ENCODE results near the gene VPS13D. TPM values are rescaled to one million over a fixed set of nuclear protein-coding genes. Genes with fewer than 3 reads are reported as not detected.

VPS13D gene
- total RNA-seq, 2 donors from 2014 or later: 54.0 to 63.3 TPM

DNA sequence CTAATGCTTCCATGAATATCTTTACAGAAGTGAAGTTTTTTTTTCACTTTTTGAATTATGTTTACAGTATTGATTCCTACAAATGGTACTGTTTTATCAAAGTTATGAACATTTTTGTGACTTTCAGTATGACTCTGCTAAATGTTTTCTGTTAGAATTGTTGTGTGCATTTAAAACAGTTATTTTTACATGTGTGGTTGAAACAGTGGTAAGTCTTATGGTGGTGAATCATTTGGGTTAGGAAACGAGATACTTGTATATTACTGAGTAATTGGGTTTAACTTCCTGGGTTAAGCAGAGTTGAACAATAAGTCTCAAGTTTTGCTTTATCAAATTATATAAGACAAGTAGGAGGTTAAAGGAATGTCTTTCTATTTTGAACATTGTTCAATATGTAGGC, 66.8 kb downstream of the VPS13D start:
- WGBS, 2 donors: 72 to 78% methylated on average over 1 of the region's 1 CpG
- peaks cover 0 to 11% of the 10 kb centered on the region in 2 donors for H3K36me3 ChIP-seq (replicated peaks in 1 of 2; ENCODE audit: insufficient read depth in 1 of 2, low read depth in 2 of 2)

GRCh38 chr1:12300706-12301105, 70.9 kb downstream of the VPS13D start:
- no peak overlapping the region for H3K27ac ChIP-seq
- H3K36me3 ChIP-seq (replicated peaks in 1 of 2; ENCODE audit: insufficient read depth in 1 of 2, low read depth in 2 of 2): peaks cover 0 to 10% of the 10 kb centered on the region in 2 donors

More for the DNA sequence above, 66.8 kb downstream of the VPS13D start:
- no peak overlapping the region for H3K27ac ChIP-seq
- H3K4me3 ChIP-seq: no peak overlapping the region
- ATAC-seq: no peak
- DNase-seq: no peak
- TF ChIP-seq POLR2A (IDR thresholded peaks at IDR 0.05): no peak
- TF ChIP-seq, protein P1, sequence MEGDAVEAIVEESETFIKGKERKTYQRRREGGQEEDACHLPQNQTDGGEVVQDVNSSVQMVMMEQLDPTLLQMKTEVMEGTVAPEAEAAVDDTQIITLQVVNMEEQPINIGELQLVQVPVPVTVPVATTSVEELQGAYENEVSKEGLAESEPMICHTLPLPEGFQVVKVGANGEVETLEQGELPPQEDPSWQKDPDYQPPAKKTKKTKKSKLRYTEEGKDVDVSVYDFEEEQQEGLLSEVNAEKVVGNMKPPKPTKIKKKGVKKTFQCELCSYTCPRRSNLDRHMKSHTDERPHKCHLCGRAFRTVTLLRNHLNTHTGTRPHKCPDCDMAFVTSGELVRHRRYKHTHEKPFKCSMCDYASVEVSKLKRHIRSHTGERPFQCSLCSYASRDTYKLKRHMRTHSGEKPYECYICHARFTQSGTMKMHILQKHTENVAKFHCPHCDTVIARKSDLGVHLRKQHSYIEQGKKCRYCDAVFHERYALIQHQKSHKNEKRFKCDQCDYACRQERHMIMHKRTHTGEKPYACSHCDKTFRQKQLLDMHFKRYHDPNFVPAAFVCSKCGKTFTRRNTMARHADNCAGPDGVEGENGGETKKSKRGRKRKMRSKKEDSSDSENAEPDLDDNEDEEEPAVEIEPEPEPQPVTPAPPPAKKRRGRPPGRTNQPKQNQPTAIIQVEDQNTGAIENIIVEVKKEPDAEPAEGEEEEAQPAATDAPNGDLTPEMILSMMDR (IDR thresholded peaks at IDR 0.05): no peak
- intact Hi-C loops (cut with DNase I): no loop called here
- no peaks in the 10 kb centered on the region for H3K9me3 ChIP-seq
- H3K27me3 ChIP-seq: no peaks in the 10 kb centered on the region
- no peaks in the 10 kb centered on the region for H3K4me1 ChIP-seq

DNA sequence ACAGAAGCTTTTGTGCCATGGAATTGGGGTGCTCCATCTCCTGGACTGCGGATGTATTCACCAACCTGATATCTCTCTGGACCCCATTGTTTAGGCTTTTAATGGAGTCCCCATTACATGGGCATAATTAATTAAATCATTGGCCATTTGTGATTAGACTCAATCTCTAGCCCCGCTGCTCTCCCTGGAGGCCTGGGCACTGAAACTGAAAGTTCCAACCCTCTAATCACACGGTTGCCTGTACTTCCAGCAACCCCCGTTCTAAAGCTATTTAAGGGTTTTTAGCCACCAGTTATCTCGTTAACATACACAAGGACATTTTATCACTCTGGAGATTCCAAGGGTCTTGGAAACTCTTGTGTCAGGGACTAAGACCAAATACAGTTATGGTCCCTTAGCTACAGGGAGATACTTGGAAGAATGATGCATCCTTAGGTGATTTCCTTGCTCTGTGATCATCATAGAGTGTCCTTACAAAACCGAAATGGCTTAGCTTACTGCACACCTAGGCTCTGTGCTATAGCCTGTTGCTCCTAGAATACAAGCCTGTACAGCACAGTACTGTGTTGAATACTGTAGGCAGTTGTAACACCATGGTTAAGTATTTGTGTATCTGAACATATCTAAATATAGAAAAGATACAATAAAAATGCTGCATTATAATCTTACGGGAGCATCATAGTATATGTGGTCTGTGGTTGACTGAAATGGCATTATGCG, 71.8 kb downstream of the VPS13D start:
- DNase-seq: no peak
- no peak overlapping the region for H3K4me3 ChIP-seq
- no peak for ATAC-seq
- intact Hi-C loops (cut with DNase I): no loop called here
- H3K27me3 ChIP-seq: no peaks in the 10 kb centered on the region
- H3K9me3 ChIP-seq: no peaks in the 10 kb centered on the region
- 87 to 88% methylated on average over 8 of the region's 8 CpGs for WGBS, 2 donors
- peaks cover 0 to 15% of the 10 kb centered on the region in 2 donors for H3K36me3 ChIP-seq (replicated peaks in 1 of 2; ENCODE audit: insufficient read depth in 1 of 2, low read depth in 2 of 2)
- H3K4me1 ChIP-seq: no peaks in the 10 kb centered on the region
- no peak overlapping the region for H3K27ac ChIP-seq
- no peak for TF ChIP-seq POLR2A (IDR thresholded peaks at IDR 0.05)
- TF ChIP-seq, protein P1 (IDR thresholded peaks at IDR 0.05): no peak

More at GRCh38 chr1:12300706-12301105, 70.9 kb downstream of the VPS13D start:
- intact Hi-C loops (cut with DNase I): no loop called here
- Histone ChIP-seq H3K4me3 (no peak overlapping the region), H3K4me1 (no peaks in the 10 kb centered on the region), H3K9me3 (no peaks in the 10 kb centered on the region), H3K27me3 (no peaks in the 10 kb centered on the region)
- WGBS, 2 donors: 83 to 85% methylated on average over 4 of the region's 4 CpGs
- ATAC-seq (no peak), DNase-seq (no peak)
- no peak for TF ChIP-seq POLR2A (IDR thresholded peaks at IDR 0.05)
- TF ChIP-seq, protein P1 (IDR thresholded peaks at IDR 0.05): no peak

- TF ChIP-seq, protein P1 (IDR thresholded peaks at IDR 0.05): no peak
- TF ChIP-seq POLR2A (IDR thresholded peaks at IDR 0.05): no peak
- Histone ChIP-seq H3K27me3 (no peaks in the 10 kb centered on the region), H3K4me3 (no peak overlapping the region), H3K27ac (no peak overlapping the region), H3K36me3 (replicated peaks in 1 of 2; ENCODE audit: insufficient read depth in 1 of 2, low read depth in 2 of 2) (peaks cover 0 to 16% of the 10 kb centered on the region in 2 donors), H3K9me3 (no peaks in the 10 kb centered on the region), H3K4me1 (no peaks in the 10 kb centered on the region)
- no peak for DNase-seq
- ATAC-seq: no peak
- 71 to 80% methylated on average over 2 of the region's 2 CpGs for WGBS, 2 donors
- intact Hi-C loops (cut with DNase I): no loop called here
These were observed 73.1 kb downstream of the VPS13D start for GRCh38 chr1:12302798-12303447.

Measured in body of pancreas (tissue), 4 donors.